Panc1 (cell line): Measurements from ENCODE around the gene C9orf85.
"Not testable (repeated sequence)": the region's sequence is repeated elsewhere in the genome, so short reads cannot be mapped to it uniquely, and the experiment has no call there.

ENCODE experiments used
- SIN3A ChIP-seq: IDR thresholded peaks from 2 replicates; pipeline ENCODE4 v1.6.1; 2012; ENCODE audit warnings: low read depth, mild to moderate bottlenecking, low read length, moderate library complexity, borderline replicate concordance; ENCODE audit not compliant: insufficient read depth
- TF ChIP-seq, protein P1 (sequence below): fragments of 450-650 bp; IDR thresholded peaks from 2 replicates; pipeline ENCODE4 v1.5.1; 2017; ENCODE audit warnings: mild to moderate bottlenecking

DNA sequence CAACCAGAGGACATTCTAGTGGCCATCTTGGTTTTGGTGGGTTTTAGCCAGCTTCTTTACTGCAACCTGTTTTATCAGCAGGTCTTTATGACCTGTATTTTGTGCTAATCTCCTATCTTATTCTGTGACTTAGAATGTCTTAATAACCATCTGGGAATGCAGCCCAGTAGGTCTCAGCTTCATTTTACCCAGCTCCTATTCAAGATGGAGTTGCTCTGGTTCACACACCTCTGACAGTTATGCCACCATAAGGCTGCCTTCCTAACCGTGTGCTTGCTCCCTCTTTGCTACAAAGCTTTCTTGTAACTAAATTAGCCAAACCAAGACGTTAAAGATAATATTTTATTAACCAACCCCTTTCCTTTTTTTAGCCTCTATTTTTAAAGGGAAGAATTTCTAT lies 43.2 kb downstream of the C9orf85 start:
- TF ChIP-seq, protein P1, sequence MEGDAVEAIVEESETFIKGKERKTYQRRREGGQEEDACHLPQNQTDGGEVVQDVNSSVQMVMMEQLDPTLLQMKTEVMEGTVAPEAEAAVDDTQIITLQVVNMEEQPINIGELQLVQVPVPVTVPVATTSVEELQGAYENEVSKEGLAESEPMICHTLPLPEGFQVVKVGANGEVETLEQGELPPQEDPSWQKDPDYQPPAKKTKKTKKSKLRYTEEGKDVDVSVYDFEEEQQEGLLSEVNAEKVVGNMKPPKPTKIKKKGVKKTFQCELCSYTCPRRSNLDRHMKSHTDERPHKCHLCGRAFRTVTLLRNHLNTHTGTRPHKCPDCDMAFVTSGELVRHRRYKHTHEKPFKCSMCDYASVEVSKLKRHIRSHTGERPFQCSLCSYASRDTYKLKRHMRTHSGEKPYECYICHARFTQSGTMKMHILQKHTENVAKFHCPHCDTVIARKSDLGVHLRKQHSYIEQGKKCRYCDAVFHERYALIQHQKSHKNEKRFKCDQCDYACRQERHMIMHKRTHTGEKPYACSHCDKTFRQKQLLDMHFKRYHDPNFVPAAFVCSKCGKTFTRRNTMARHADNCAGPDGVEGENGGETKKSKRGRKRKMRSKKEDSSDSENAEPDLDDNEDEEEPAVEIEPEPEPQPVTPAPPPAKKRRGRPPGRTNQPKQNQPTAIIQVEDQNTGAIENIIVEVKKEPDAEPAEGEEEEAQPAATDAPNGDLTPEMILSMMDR = not testable (repeated sequence)
- not testable (repeated sequence) for TF ChIP-seq SIN3A
